GM18858 (cell line): ENCODE measurements around the gene MKLN1.
A peak's percentile ranks its signal among the peaks of the same experiment; 100 is the strongest.

Experiments
- ATAC-seq: cut with Tn5 transposase; IDR thresholded peaks from one replicate; pipeline ENCODE4 v1.9.1; 2021; ENCODE audit not compliant: unreplicated experiment

MKLN1 gene

GRCh38 chr7:131346885-131347592 is 19.4 kb downstream of the MKLN1 start:
- ATAC-seq: no peak

- ATAC-seq: no peak
These were observed 24.4 kb downstream of the MKLN1 start for GRCh38 chr7:131352032-131352431.

GRCh38 chr7:131354390-131354789 is 26.7 kb downstream of the MKLN1 start:
- no peak for ATAC-seq

- no peak for ATAC-seq
These were observed 28.5 kb downstream of the MKLN1 start for GRCh38 chr7:131355917-131356777.

GRCh38 chr7:131357282-131357880 is 29.7 kb downstream of the MKLN1 start:
- no peak for ATAC-seq

GRCh38 chr7:131358636-131359035 is 31.0 kb downstream of the MKLN1 start:
- ATAC-seq: no peak

GRCh38 chr7:131359136-131359776 is 31.6 kb downstream of the MKLN1 start:
- no peak for ATAC-seq

- no peak for ATAC-seq
These were observed 36.0 kb downstream of the MKLN1 start for GRCh38 chr7:131363719-131364118.

- ATAC-seq: no peak
These were observed 37.2 kb downstream of the MKLN1 start for GRCh38 chr7:131364767-131365344.

GRCh38 chr7:131365838-131366237 is 38.2 kb downstream of the MKLN1 start:
- no peak for ATAC-seq

- ATAC-seq: no peak
These were observed 41.7 kb downstream of the MKLN1 start for GRCh38 chr7:131369354-131369753.

- ATAC-seq: peak; percentile 71
These were observed 42.9 kb downstream of the MKLN1 start for GRCh38 chr7:131370523-131370968.

GRCh38 chr7:131371411-131371810 is 43.7 kb downstream of the MKLN1 start:
- no peak for ATAC-seq

- no peak for ATAC-seq
These were observed 44.9 kb downstream of the MKLN1 start for GRCh38 chr7:131372554-131372953.

GRCh38 chr7:131374821-131375220 is 47.1 kb downstream of the MKLN1 start:
- no peak for ATAC-seq

- no peak for ATAC-seq
These were observed 53.6 kb downstream of the MKLN1 start for GRCh38 chr7:131381069-131381838.

GRCh38 chr7:131383417-131384285 is 56.0 kb downstream of the MKLN1 start:
- no peak for ATAC-seq

- ATAC-seq: no peak
These were observed 56.6 kb downstream of the MKLN1 start for GRCh38 chr7:131384286-131384635.

GRCh38 chr7:131385039-131385605 is 57.4 kb downstream of the MKLN1 start:
- ATAC-seq: no peak
